GM18873 (cell line): ENCODE measurements around the gene UCP3.

Experiments
- ATAC-seq: cut with Tn5 transposase; IDR thresholded peaks from one replicate; pipeline ENCODE4 v1.9.1; 2021; ENCODE audit warnings: mild to moderate bottlenecking, moderate library complexity, moderate number of reproducible peaks; ENCODE audit not compliant: unreplicated experiment, low FRiP score

The UCP3 gene

DNA sequence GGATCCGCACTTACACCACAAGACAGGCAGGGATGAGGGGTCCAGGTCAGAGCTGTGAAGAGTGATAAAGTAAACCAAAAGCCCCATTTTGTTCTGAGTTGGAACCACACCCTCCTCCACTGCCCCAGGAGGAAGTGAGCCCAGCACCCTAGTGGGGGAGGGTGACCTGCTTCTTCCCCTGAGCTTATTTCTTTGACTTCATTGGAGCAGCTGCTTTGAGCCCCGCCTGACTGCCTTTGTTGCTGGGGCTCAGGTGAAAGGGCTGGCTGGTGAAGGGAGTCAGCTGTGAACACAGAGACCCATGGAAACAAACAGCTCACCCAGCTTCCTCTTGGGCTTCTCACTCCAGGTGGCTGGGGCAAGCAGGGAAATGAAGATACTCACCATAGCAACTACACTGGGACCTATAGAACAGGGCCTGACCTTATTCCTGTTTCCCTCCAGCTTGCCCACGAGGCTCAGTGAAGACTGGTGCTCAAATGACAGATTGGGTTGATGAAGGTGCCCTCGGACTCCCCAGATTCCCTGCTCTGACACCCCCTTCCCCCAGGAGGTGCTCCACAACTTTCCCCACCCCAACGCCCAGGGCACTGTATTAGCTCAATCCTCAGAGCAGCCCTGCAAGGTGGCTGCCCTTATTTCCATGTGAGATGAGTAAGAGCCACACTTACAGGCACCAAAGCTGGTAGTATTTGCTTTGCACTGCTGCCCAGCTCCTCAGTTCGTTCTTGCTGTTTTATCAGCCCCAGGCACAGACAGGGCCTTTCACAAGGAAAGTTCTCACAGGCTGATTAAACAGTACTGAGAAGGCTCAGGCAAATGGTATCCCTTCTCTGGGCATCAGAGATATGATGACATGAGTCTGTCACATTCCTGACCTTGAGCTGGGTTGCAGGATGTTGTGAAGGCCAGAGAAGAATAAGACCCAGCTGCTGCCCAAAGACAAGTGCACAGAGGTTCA lies 28.6 kb downstream of the UCP3 start:
- no peak for ATAC-seq

DNA sequence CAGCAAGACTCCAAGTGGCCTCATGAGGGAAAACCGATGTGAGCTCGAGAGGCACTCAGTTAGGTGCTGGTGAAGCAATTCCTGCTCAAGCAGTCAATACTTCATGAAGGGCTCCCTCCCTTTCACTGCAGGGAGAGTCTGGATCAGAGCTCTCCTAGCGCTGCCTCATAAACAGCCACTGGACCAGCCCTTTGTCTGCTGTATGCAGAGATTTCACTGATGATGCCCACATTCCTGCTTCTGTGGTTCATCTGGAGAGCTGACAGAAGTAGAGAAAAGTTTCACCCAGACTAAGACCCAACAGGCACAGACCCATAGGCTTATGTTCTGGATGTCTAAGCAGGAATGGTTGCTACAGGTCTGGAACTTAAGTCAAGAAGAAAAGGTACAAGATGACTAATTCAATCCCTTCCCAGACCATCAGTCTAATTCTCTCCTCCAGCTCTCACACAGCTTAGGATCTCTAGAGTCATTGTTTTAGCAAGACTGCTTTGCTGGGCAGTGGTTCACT lies 30.3 kb downstream of the UCP3 start:
- no peak for ATAC-seq

GRCh38 chr11:73977856-73978519 lies 30.9 kb downstream of the UCP3 start:
- ATAC-seq: no peak

DNA sequence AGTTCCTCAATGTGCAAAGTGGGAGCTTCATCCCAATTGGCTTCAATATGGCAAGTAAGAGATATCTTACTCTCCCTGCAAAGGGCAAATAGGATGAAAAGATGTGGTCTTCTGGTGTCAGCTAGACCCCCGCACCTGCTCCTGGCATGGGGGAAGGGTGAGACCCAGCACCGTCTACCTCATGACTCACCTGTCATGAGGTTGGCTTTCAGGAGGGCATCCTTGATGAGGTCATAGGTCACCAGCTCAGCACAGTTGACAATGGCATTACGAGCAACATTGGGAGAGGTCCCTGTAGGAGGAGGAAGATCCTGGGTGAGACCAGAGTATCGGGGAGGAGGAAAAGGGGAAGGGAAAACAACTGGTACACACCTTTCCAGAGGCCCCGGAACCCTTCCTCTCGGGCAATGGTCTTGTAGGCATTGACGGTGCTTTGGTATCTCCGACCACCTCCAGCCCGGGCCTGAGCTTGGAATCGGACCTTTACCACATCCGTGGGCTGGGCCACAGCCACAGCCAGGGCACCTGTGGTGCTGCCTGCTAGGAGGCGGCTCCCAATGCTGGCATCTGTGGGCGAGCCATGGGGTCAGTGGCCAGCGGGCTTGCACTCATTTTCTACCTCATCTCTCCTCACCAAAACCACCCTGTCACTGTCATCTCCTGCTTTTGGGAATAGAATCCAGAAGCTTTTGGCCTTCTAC lies 32.3 kb downstream of the UCP3 start:
- no peak for ATAC-seq

DNA sequence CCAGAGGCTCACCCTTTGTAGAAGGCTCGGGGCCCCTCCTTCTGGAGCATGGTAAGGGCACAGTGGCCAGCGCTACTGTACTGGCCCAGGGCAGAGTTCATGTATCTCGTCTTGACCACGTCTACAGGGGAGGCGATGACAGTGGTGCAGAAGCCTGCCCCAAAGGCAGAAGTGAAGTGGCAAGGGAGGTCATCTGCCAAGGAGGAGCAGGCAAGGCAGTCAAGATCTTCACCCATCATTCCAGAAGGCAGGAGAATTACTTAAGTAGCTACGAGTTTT lies 33.5 kb downstream of the UCP3 start:
- ATAC-seq: no peak

GRCh38 chr11:73974604-73975478 lies 34.0 kb downstream of the UCP3 start:
- no peak for ATAC-seq

DNA sequence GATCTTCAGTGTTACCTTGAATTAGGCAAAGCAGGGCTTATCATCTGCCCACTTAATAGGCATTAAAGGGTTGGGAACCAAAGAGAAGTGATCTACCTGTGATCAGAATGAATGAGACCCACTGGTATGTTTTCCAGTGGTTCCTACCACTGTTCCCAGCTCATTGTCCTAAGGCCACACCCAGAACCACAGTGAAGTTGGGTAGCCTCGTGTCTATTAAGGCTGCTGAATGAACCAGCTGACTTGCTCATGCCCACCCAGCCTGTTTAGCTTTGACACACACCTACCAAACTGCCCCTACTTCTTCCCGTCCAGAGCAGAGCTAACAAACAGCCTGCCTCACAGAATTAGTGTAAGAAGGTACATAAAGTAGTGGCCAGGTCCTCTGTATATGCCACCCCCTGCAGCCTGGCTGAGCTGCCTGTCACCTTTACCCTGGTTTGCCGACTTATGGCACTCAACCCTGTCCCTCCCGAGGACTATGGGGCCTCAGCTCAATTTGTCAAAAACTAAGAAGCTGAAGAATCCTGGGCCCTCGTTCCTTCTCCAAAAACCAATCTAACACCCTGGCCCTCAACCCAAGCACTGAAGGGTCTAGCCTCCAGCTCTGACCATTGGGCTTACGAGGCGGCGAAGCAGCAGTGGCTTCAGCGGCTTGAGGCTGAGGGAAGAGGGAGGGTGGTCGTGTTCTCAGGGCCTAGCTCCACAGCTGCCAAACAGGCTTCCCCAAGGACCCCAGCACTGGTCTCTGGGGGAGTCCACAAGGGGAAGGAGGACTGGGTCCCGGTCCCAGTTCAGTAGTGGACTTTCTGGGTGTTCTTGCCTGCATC lies 36.0 kb downstream of the UCP3 start:
- ATAC-seq: no peak

- ATAC-seq: no peak
These were observed 36.7 kb downstream of the UCP3 start for GRCh38 chr11:73972187-73972586.

GRCh38 chr11:73971175-73971719 lies 37.6 kb downstream of the UCP3 start:
- no peak for ATAC-seq

- no peak for ATAC-seq
These were observed 38.7 kb downstream of the UCP3 start for GRCh38 chr11:73969991-73970800.

DNA sequence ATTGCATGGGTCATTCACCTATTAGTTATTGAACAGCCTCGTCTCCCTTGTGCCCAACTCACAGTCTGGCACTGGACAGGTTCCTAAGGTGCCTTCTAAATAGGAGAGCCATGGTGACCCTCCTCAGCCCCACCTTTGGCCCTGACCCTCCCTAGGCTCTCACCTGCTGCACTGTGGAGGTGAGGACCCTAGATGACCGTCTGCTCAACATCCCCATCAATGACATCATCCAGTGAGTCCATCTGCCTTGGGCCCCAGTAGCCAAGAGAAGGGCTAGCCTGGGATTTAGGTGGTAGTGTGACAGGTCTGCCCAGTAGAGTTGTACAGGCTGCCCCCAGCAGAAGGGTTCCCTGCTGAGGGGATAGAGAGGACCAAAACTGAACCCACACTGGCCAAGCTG lies 39.8 kb downstream of the UCP3 start:
- ATAC-seq: no peak

DNA sequence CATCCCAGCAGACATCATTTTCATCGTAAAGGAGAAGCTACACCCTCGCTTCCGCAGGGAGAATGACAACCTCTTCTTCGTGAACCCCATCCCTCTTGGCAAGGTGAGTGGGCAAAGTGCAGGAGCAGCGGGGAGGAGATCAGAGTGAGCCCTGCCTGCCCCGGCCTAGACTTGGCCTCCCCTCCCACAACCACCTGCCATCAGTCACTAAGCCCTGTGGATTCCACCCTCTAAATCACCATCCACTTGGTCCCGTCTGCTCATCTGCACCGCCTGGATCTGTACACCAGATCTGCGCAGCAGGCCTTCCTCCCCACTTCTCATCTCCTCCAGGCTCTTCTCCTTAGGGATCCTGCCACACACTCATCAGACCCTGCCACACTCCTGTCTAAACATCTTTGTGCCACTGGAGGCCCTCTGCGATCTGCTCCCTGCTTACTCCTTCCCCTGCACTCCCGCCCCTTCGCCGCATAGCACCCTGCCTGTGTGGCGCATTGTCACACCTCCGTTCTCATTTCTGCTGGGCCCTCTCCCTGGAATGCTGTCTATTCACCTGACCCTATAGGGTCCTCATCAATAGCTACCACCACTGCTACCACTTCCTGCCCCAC lies 40.4 kb downstream of the UCP3 start:
- no peak for ATAC-seq

DNA sequence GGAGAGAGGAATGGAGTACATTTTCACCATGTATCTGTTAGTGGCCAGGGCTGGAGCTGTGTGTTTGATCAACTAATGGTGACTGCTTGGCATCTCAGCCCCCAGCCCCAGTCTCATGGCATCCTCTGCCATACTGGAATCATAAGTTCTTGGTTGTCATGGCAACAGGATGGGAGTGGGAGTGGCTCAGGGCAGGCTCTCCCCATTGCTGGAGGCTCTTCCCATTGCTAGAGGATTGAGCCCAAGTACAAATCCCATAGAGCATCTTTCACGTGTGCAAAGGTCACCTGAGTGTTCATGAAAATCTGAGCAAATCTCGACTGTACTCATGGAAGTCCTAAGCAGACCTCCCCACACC lies 43.1 kb downstream of the UCP3 start:
- no peak for ATAC-seq

DNA sequence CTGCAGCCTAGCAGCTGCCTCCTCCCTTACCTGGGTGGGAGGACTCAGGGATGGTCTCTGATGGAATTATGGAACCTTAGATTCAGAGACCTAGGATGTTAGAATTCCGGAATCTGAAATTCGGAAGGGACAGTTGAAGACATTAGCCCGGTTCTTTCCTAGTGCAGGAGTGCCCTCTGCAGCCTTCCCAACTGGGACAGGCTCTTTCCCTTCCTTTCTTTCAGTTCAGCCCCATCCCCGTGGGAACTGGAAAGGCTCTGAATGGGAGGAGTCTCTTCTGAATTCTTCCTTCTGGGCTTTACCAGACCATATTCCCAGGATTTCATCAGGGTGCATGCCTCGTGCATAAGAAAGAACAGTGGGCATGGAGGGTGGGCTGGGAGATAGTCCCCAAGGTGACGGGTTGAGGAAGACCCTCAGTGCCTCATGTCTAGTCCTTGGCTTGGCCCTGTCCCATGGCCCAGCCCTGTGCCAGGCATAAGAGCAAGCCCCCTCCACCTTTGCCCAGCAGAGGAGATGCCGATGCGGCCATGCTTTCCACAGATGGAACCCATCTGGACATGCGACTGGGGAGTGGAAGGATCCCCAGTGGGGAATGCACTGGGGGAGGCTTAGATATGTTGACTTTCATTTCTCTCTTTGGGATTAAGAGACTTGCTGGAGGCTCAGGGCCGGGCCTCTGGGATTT lies 43.7 kb downstream of the UCP3 start:
- ATAC-seq: no peak

- ATAC-seq: no peak
These were observed 45.0 kb downstream of the UCP3 start for GRCh38 chr11:73963861-73964260.

- ATAC-seq: no peak
These were observed 46.7 kb downstream of the UCP3 start for GRCh38 chr11:73962101-73962705.

GRCh38 chr11:73961321-73961720 lies 47.6 kb downstream of the UCP3 start:
- no peak for ATAC-seq
